ENCODE results near the gene RASSF3.

- TF ChIP-seq CTCF (IDR thresholded peaks at IDR 0.05): no peak
- no peak for TF ChIP-seq POLR2A (IDR thresholded peaks at IDR 0.05)
Measured at GRCh38 chr12:64691227-64691794, 81.0 kb downstream of the RASSF3 start.

All from adrenal gland (tissue), 5 donors.